ENCODE data around the gene MTA1.

The MTA1 gene

DNA sequence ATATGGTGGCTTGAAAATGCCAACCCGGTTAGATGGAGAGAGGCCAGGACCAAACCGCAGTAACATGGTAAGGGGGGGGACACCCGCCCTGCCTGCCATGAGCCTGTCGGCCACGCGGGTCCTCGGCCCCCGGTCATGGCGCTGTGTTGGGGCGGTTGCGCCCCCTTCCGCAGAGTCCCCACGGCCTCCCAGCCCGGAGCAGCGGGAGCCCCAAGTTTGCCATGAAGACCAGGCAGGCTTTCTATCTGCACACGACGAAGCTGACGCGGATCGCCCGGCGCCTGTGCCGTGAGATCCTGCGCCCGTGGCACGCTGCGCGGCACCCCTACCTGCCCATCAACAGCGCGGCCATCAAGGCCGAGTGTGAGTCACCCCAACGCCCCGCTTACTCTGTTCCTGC lies 44.9 kb downstream of the MTA1 start:
- DNase-seq (ENCODE audit: low read depth in 3 of 3): no peak

DNA sequence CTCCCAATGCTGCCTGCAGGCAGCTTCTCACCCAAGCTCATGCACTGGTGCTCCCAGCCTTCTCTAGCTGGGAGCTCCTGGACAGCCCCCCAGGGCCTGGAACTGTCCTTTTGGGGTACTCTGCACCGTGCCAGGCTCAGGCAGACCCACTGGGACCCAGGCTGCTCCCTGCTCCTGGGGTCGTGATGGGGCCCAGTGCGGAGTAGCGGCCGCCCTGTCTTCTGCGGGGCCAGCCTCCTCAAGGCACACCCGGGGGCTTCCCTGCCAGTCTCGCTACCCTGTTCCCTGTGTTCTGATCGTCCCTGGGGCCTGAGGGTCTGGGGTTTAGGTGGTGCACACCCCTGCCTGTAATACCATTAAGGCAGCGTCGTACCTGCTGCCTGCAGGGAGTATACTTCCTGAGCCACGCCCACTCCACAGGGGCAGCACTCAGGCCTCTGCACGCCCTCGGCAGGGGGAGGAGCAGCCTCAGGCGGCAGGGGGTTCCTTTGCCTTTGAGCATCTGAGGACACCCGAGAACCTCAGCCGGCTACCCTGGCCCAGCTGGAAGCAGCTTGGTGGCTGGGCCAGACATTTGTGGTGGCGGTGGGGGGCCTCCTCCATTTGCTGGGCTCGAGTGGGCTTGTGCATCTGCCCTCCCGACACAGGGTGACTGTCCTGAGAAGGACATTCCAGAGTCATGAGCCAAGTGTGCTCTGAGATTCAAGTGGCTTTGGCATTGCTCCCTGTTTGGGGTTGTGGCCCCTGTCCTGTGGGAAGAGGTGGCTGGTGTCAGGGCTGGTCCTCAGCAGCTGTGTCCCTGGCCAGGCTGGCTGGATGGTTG lies 45.8 kb downstream of the MTA1 start:
- no peak for DNase-seq (ENCODE audit: low read depth in 3 of 3)

- DNase-seq (ENCODE audit: low read depth in 3 of 3): no peak
Observed at GRCh38 chr14:105466531-105467248, 47.1 kb downstream of the MTA1 start.

DNA sequence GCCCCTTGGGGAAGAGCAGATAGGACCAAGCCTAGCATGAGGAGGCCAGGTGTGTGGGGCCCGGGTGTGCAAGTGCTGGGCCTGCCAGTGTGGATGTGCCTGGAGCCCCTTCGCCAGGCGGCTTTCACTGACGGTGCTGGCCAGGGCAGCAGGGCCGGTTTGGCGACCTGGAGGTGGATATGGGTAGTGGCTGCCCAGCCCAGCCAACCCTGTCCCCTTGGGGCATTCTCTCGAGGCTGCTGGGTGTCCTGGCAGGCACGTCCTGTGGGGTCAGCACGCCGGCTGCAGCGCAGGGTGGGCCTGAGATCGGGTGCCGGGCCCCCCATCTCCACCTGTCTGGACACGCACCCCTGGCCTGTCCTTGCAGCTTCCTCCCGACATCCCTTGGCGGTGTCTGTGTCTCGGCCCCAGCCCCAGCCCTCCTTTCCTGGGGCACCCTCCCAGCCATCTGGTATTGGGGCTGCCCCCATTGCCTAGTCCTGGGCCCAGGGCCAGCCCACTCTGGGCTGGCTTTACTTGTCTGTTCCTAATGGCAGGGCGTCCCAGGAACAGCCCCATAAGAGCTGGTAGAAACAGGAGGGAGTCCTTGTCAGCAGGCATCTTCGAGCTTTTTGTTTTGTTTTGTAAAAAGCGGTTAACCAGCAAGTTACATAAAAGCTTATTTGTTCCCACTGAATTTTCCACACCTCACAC lies 47.8 kb downstream of the MTA1 start:
- no peak for DNase-seq (ENCODE audit: low read depth in 3 of 3)

- no peak for DNase-seq (ENCODE audit: low read depth in 3 of 3)
Observed at GRCh38 chr14:105467942-105468471, 48.4 kb downstream of the MTA1 start.

- no peak for DNase-seq (ENCODE audit: low read depth in 3 of 3)
Observed at GRCh38 chr14:105468621-105469241, 49.1 kb downstream of the MTA1 start.

DNA sequence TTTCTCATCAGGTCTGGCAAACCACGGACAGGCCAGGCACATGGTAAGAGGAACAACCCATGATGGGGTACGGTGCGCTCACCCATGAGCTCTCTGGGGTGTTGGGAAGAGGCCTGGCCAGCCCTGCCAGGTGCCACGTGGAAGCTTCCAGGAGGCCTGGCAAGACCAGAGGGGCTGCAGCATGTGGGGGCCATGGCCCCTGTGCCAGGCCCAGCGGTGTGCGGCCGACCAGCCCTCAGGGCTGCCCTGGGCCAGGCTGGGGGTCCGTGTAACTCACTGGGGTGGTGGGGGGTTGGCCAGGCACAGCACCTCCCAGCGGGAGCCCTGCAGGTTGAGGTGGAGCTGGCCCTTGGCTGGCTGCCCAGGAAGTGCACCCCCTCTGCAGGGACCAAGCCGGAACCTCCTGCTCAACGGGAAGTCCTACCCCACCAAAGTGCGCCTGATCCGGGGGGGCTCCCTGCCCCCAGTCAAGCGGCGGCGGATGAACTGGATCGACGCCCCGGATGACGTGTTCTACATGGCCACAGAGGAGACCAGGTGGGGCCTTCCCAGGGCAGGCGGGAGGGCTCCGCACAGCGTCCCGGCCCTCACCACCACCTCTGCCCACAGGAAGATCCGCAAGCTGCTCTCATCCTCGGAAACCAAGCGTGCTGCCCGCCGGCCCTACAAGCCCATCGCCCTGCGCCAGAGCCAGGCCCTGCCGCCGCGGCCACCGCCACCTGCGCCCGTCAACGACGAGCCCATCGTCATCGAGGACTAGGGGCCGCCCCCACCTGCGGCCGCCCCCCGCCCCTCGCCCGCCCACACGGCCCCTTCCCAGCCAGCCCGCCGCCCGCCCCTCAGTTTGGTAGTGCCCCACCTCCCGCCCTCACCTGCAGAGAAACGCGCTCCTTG lies 50.1 kb downstream of the MTA1 start:
- no peak for DNase-seq (ENCODE audit: low read depth in 3 of 3)

- DNase-seq (ENCODE audit: low read depth in 3 of 3): no peak
Observed at GRCh38 chr14:105470350-105471296, 51.0 kb downstream of the MTA1 start.

GRCh38 chr14:105471297-105471821 lies 51.7 kb downstream of the MTA1 start:
- no peak for DNase-seq (ENCODE audit: low read depth in 3 of 3)

GRCh38 chr14:105471823-105472485 lies 52.3 kb downstream of the MTA1 start:
- DNase-seq (ENCODE audit: low read depth in 3 of 3): no peak

DNA sequence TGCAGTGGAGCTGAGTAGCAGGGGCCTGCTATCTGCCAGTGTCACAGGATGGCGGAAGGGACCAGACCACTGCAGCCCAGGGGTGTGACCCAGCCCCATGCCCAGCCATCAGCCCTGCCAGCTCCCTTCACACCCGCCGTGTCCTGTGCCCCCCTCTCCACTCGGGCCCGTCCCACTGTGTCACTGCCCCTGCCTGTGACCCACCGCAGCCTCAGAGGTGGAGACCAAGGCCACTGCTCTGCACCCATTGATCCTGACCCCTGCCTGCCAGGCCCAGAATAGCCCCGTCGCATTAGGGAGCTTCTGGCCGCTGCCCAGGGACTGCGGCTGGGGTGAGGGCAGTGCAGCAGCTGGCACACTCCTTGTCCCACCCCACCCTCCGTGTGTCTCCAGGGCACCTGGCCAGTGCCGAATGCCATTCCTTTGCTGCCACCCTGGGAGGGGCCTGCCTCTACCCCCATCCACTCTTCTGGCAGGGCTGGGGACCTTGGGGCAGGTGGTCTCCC lies 52.9 kb downstream of the MTA1 start:
- DNase-seq (ENCODE audit: low read depth in 3 of 3): no peak

DNA sequence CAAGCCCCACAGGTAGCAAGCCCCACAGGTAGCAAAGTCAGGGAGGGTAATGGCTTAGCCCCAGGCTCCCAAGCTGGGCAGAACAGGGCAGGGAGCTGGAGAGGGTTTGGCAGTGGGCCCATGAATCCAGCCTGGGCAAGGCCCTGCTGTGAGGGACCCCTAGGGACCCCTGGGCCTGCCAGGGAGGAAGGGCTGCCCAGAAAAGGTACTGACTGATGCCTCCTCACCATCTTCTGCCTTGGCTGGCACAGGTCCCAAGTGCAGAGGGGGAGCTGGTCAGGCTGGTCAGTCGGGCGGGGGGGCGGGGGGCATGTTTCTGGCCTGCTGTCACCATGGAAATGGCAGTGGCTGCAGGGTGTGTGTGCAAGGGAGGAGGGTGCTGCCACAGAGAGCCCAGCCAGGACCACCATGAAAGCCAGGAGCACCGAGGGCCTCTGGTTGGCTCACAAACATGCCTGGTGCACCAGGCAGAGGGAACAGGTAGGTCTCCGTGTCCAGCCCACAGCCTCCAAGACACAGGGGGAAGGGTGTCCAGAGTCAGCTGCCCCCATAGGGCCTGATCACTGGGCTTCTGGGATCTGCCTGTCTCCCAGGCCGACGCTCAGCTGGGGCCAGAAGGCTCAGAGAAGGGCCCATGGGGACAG lies 53.5 kb downstream of the MTA1 start:
- no peak for DNase-seq (ENCODE audit: low read depth in 3 of 3)

GRCh38 chr14:105473677-105474482 lies 54.3 kb downstream of the MTA1 start:
- DNase-seq (ENCODE audit: low read depth in 3 of 3): peak in 2 of 3 experiments; percentile 52 to 55

- no peak for DNase-seq (ENCODE audit: low read depth in 3 of 3)
Observed at GRCh38 chr14:105474483-105475268, 55.0 kb downstream of the MTA1 start, which contains the start of gene CRIP2. CRIP2 (plus strand) TSS chr14:105474821; CDS start chr14:105474863, 42 bp downstream.

DNA sequence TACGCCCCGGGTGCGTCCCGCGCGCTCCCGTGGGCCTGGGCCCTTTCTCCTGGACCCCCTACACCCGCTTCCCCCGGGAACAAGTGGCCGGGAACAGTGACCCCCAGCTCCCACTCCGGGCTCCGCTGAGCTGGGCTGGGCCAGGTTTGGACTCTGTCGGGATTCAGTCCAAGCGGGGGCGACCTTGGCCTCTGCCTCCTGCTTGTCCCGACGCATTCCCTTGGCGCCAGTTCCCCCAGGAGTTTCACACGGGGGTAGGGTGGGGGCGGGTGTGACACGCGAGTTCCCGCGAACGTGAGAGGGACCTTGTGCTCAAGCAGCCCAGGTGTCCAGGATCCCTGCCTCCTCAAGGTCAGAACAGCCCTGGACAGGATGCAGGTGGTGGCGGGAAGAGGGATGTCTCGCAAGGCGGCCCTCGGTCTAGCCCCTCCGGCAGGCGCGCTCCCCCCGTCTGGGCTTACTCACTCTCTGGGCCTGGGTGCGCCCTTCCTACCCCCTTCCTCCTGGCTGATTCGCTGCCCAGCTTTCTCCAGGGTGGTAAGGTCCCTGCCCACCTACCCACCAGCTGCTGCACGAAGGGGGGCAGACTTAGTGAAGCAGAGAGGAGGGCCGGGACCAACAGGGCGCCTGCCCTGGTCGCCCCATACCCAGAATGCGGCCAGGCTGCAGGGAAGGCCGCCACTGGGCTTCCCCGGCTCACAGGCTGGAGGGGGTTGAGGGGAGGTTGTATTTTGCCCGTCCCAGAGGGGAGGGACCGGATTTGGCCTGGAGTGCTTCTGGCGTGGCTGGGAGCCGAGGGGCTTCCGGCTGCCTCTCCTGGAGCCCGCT lies 55.9 kb downstream of the MTA1 start:
- DNase-seq (ENCODE audit: low read depth in 3 of 3): no peak
